ENCODE data around the gene COL15A1. TPM values are rescaled to one million over a fixed set of nuclear protein-coding genes. Genes with fewer than 3 reads are reported as not detected.
A peak's percentile ranks its signal among the peaks of the same experiment; 100 is the strongest.

Gene COL15A1
- total RNA-seq, 4 donors from 2014 or later = 134 to 256 (median 145) TPM

GRCh38 chr9:98933185-98933584, 10.5 kb upstream of the COL15A1 start:
- Histone ChIP-seq H3K27me3 (no peaks in the 10 kb centered on the region), H3K9me3 (no peaks in the 10 kb centered on the region), H3K27ac (replicated peaks in 1 of 4) (no peak overlapping the region), H3K4me3 (no peak overlapping the region), H3K4me1 (no peaks in the 10 kb centered on the region), H3K36me3 (no peaks in the 10 kb centered on the region)
- no peak for TF ChIP-seq CTCF (IDR thresholded peaks at IDR 0.05)
- WGBS = 100% methylated on average over 5 of the region's 5 CpGs
- no peak for DNase-seq (ENCODE audit: extremely low spot score)
- intact Hi-C loops (cut with DNase I) = no loop called here

- no peak overlapping the region for H3K4me3 ChIP-seq
- intact Hi-C loops (cut with DNase I) = no loop called here
- no peaks in the 10 kb centered on the region for H3K4me1 ChIP-seq
- H3K9me3 ChIP-seq = no peaks in the 10 kb centered on the region
- no peak overlapping the region for H3K27ac ChIP-seq (replicated peaks in 1 of 4)
- WGBS = 96% methylated on average over 2 of the region's 2 CpGs
- TF ChIP-seq CTCF (IDR thresholded peaks at IDR 0.05) (no peak), EP300 (IDR thresholded peaks at IDR 0.05) (no peak), POLR2A (IDR thresholded peaks at IDR 0.05; ENCODE audit: low read depth) (no peak), POLR2AphosphoS5 (IDR thresholded peaks at IDR 0.05) (no peak)
- no peaks in the 10 kb centered on the region for H3K36me3 ChIP-seq
- no peak for DNase-seq (ENCODE audit: extremely low spot score)
- no peaks in the 10 kb centered on the region for H3K27me3 ChIP-seq
Measured at GRCh38 chr9:98933890-98934289, 9.8 kb upstream of the COL15A1 start.

- peaks cover 0 to 11% (median 0%) of the 10 kb centered on the region in 4 donors for H3K4me1 ChIP-seq
- no peaks in the 10 kb centered on the region for H3K27me3 ChIP-seq
- DNase-seq (ENCODE audit: extremely low spot score) = no peak
- no peak overlapping the region for H3K27ac ChIP-seq (replicated peaks in 1 of 4)
- TF ChIP-seq POLR2AphosphoS5 (IDR thresholded peaks at IDR 0.05) (no peak), EP300 (IDR thresholded peaks at IDR 0.05) (no peak), CTCF (IDR thresholded peaks at IDR 0.05) (no peak), POLR2A (IDR thresholded peaks at IDR 0.05; ENCODE audit: low read depth) (no peak)
- H3K9me3 ChIP-seq = no peaks in the 10 kb centered on the region
- intact Hi-C loops (cut with DNase I) = no loop called here
- H3K36me3 ChIP-seq = no peaks in the 10 kb centered on the region
- WGBS = 73% methylated on average over 3 of the region's 3 CpGs
- H3K4me3 ChIP-seq = no peak overlapping the region
Measured at GRCh38 chr9:98935071-98935505, 8.6 kb upstream of the COL15A1 start.

- TF ChIP-seq POLR2A (IDR thresholded peaks at IDR 0.05; ENCODE audit: low read depth) (no peak), CTCF (IDR thresholded peaks at IDR 0.05) (no peak), EP300 (IDR thresholded peaks at IDR 0.05) (no peak), POLR2AphosphoS5 (IDR thresholded peaks at IDR 0.05) (no peak)
- Histone ChIP-seq H3K4me1 (peaks cover 22 to 44% (median 31%) of the 10 kb centered on the region in 4 donors), H3K4me3 (no peak overlapping the region), H3K27me3 (peaks cover 0 to 4% (median 0%) of the 10 kb centered on the region in 4 donors), H3K27ac (replicated peaks in 1 of 4) (no peak overlapping the region), H3K36me3 (no peaks in the 10 kb centered on the region), H3K9me3 (no peaks in the 10 kb centered on the region)
- intact Hi-C loops (cut with DNase I) = loop anchor here (5.0 kb wide), 2 partner anchors 37 to 78 kb away; no protein-coding TSS in a partner anchor
- DNase-seq (ENCODE audit: extremely low spot score) = no peak
- 49% methylated on average over 3 of the region's 3 CpGs for WGBS
Measured at GRCh38 chr9:98940276-98940675, 3.4 kb upstream of the COL15A1 start.

- H3K9me3 ChIP-seq = no peaks in the 10 kb centered on the region
- H3K4me1 ChIP-seq = peaks cover 31 to 62% (median 48%) of the 10 kb centered on the region in 4 donors
- WGBS = 85% methylated on average over 8 of the region's 8 CpGs
- TF ChIP-seq POLR2A (IDR thresholded peaks at IDR 0.05; ENCODE audit: low read depth) (no peak), EP300 (IDR thresholded peaks at IDR 0.05) (no peak), CTCF (IDR thresholded peaks at IDR 0.05) (no peak), POLR2AphosphoS5 (IDR thresholded peaks at IDR 0.05) (no peak)
- intact Hi-C loops (cut with DNase I) = loop anchor here (5.0 kb wide), 2 partner anchors 35 to 80 kb away; no protein-coding TSS in a partner anchor
- peak overlapping the region in 1 of 4 donors; percentile 78 for H3K4me3 ChIP-seq
- peaks cover 0 to 4% (median 0%) of the 10 kb centered on the region in 4 donors for H3K27me3 ChIP-seq
- no peaks in the 10 kb centered on the region for H3K36me3 ChIP-seq
- H3K27ac ChIP-seq (replicated peaks in 1 of 4) = peak overlapping the region; percentile 87 to 92 (median 90)
- DNase-seq (ENCODE audit: extremely low spot score) = no peak
Measured at GRCh38 chr9:98941946-98942523, 1.7 kb upstream of the COL15A1 start.

All from esophagus muscularis mucosa (tissue), 4 donors.